Panc1 (cell line): ENCODE data around the gene ZNF804A. TPM values are rescaled to one million over a fixed set of nuclear protein-coding genes. Genes with fewer than 3 reads are reported as not detected.

Experiments used
- ATAC-seq: fragments of 200-7000 bp; cut with Tn5 transposase; 2 replicates; pipeline ENCODE4 v1.9.1; 2020; ENCODE audit warnings: mild to moderate bottlenecking, moderate library complexity
- BruUV-seq: library from RNA; stranded (reverse); fragments of 400-500 nt; replicated peaks from 2 replicates; lab custom pipeline; 2021; lab: Mats Ljungman, UMichigan
- CTCF ChIA-PET: fragments of 300-600 bp; sonication (Branson Sonifier 250); formaldehyde crosslinking; loops from one replicate; lab custom pipeline; 2022; ENCODE audit warnings: antibody characterized with exemption; lab: Charles Lee
- POLR2A ChIA-PET: fragments of 300-600 bp; sonication (Branson Sonifier 250); formaldehyde crosslinking; loops from one replicate; lab custom pipeline; 2022; ENCODE audit warnings: antibody characterized with exemption; lab: Charles Lee
- DNase-seq: peaks from one replicate; pipeline ENCODE4 v3.0.0-alpha.2; 2010; ENCODE audit warnings: low read depth, low spot score
- H3K27ac ChIP-seq: 2 replicates; pipeline ENCODE4 v1.5.1; 2011; ENCODE audit warnings: mild to moderate bottlenecking, low read length, inconsistent platforms
- H3K27me3 ChIP-seq: fragments of 200-500 bp; sonication (Bioruptor generic); 2 replicates; pipeline ENCODE4 v1.6.0; 2014; ENCODE audit warnings: low read length, inconsistent platforms; ENCODE audit not compliant: control insufficient read depth, insufficient read depth
- H3K36me3 ChIP-seq: fragments of 200-500 bp; sonication (Bioruptor generic); 2 replicates; pipeline ENCODE4 v1.5.1; 2014; ENCODE audit warnings: inconsistent platforms, mild to moderate bottlenecking, low read length, moderate library complexity; ENCODE audit not compliant: control insufficient read depth, insufficient read depth
- H3K4me1 ChIP-seq: 2 replicates; pipeline ENCODE4 v1.5.1; 2011; ENCODE audit warnings: inconsistent platforms, mild to moderate bottlenecking, low read length, moderate library complexity; ENCODE audit not compliant: control insufficient read depth, insufficient read depth
- H3K4me3 ChIP-seq, 2 experiments: 2 replicates each; pipeline ENCODE4 v1.5.1; 2011 to 2012; ENCODE audit warnings: low read depth in 2 of 2, low read length in 2 of 2, mild to moderate bottlenecking in 2 of 2, inconsistent platforms in 1 of 2, moderate library complexity in 1 of 2
- H3K9me3 ChIP-seq: fragments of 200-500 bp; sonication (Bioruptor generic); 2 replicates; pipeline ENCODE4 v1.5.1; 2014; ENCODE audit warnings: low read depth, mild to moderate bottlenecking, inconsistent platforms, low read length, moderate library complexity; ENCODE audit not compliant: control insufficient read depth, insufficient read depth
- POLR2AphosphoS5 ChIP-seq: IDR thresholded peaks from 2 replicates; pipeline ENCODE4 v1.6.1; 2012; ENCODE audit warnings: mild to moderate bottlenecking, low read depth, low read length, moderate library complexity
- REST ChIP-seq, 2 experiments: IDR thresholded peaks; 2 replicates each; pipeline ENCODE4 v1.6.1; 2011 to 2012; ENCODE audit warnings: low read depth in 2 of 2, control low read depth in 1 of 2, low read length in 1 of 2, mild to moderate bottlenecking in 1 of 2, moderate library complexity in 1 of 2; ENCODE audit not compliant: insufficient read depth in 1 of 2
- SIN3A ChIP-seq: IDR thresholded peaks from 2 replicates; pipeline ENCODE4 v1.6.1; 2012; ENCODE audit warnings: low read depth, mild to moderate bottlenecking, low read length, moderate library complexity, borderline replicate concordance; ENCODE audit not compliant: insufficient read depth
- TCF7L2 ChIP-seq: IDR thresholded peaks from 2 replicates; pipeline ENCODE4 v1.6.1; 2011; ENCODE audit warnings: mild to moderate bottlenecking, low read depth, low read length, inconsistent platforms
- in situ Hi-C: cut with HindIII; loops from 2 replicates; pipeline ENCODE4 v1.10.0; 2016; ENCODE audit warnings: low sequenced_read_pairs, low pct_unique_long_range_greater_than_20kb
- intact Hi-C: fragments of 100-400 bp; cut with micrococcal nuclease; formaldehyde crosslinking; loops from one replicate; pipeline ENCODE4 v1.10.0; 2022; ENCODE audit not compliant: unreplicated experiment
- total RNA-seq: library from RNA; stranded (reverse); gene quantifications from one replicate; pipeline ENCODE4 v1.2.1, GENCODE V29; 2021; ENCODE audit not compliant: unreplicated experiment
- TF ChIP-seq, protein P1 (sequence below): fragments of 450-650 bp; IDR thresholded peaks from 2 replicates; pipeline ENCODE4 v1.5.1; 2017; ENCODE audit warnings: mild to moderate bottlenecking

Gene ZNF804A
- total RNA-seq, 1 experiment from 2014 or later, result 2.2 TPM

DNA sequence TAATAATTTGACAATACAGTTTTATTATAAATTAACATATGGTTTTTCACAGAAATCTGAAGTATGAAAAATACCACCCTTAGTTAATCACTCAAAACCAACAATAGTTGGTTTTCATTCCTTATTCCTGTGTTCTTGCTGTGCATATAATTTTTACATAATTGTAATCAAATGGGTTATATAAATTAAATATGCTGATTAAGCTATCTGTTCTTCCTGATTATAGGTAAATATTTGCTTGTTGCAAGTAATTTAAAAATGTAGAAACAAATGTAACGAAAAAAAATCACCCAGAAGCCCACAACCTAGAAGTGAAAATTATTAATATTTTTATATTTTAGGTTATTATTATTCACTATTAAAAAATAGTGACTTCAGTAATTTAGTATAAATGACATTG is 98.3 kb downstream of the ZNF804A start:
- CTCF ChIA-PET, result no interaction called here
- no peak for DNase-seq
- ATAC-seq, result no peak
- Histone ChIP-seq H3K27ac (no peak overlapping the region), H3K4me1 (no peaks in the 10 kb centered on the region), H3K4me3 (no peak overlapping the region), H3K36me3 (no peaks in the 10 kb centered on the region), H3K27me3 (no peaks in the 10 kb centered on the region), H3K9me3 (no peaks in the 10 kb centered on the region)
- POLR2A ChIA-PET, result no interaction called here
- BruUV-seq, result no TSS peak
- intact Hi-C loops, result no loop called here
- TF ChIP-seq POLR2AphosphoS5, result no peak
- in situ Hi-C loops, result no loop called here

- H3K9me3 ChIP-seq, result no peaks in the 10 kb centered on the region
- CTCF ChIA-PET, result no interaction called here
- in situ Hi-C loops, result no loop called here
- no peak overlapping the region for H3K27ac ChIP-seq
- no TSS peak for BruUV-seq
- H3K36me3 ChIP-seq, result no peaks in the 10 kb centered on the region
- no peaks in the 10 kb centered on the region for H3K27me3 ChIP-seq
- no peak for ATAC-seq
- TF ChIP-seq TCF7L2 (no peak), POLR2AphosphoS5 (no peak), SIN3A (no peak), REST (IDR thresholded peaks at IDR 0.05; ENCODE audit: insufficient read depth in 1 of 2, low read depth in 2 of 2, low read length in 1 of 2) (no peak)
- TF ChIP-seq, protein P1, sequence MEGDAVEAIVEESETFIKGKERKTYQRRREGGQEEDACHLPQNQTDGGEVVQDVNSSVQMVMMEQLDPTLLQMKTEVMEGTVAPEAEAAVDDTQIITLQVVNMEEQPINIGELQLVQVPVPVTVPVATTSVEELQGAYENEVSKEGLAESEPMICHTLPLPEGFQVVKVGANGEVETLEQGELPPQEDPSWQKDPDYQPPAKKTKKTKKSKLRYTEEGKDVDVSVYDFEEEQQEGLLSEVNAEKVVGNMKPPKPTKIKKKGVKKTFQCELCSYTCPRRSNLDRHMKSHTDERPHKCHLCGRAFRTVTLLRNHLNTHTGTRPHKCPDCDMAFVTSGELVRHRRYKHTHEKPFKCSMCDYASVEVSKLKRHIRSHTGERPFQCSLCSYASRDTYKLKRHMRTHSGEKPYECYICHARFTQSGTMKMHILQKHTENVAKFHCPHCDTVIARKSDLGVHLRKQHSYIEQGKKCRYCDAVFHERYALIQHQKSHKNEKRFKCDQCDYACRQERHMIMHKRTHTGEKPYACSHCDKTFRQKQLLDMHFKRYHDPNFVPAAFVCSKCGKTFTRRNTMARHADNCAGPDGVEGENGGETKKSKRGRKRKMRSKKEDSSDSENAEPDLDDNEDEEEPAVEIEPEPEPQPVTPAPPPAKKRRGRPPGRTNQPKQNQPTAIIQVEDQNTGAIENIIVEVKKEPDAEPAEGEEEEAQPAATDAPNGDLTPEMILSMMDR, result no peak
- POLR2A ChIA-PET, result no interaction called here
- no peak for DNase-seq
- no peaks in the 10 kb centered on the region for H3K4me1 ChIP-seq
- intact Hi-C loops, result no loop called here
- H3K4me3 ChIP-seq, result no peak overlapping the region
Measured at GRCh38 chr2:184698476-184698875, 100.1 kb downstream of the ZNF804A start.

DNA sequence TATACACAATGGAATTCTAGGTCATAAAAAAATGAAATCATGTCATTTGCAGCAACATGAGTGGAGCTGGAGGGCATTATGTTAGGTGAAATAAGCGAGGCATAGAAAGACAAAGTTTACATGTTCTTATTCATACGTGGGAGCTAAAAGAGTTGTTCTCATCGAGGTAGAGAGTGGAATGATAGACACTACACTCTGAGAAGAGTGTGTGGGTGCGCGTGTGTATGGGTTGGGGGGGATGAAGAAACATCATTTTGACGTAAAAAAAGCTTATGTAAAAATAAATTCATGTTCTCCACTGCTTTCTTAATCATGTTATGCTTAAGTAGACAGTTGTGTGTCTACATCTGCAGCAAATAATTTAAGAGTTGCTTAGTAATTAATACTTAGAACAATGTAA is 123.6 kb downstream of the ZNF804A start:
- CTCF ChIA-PET, result no interaction called here
- no peaks in the 10 kb centered on the region for H3K27me3 ChIP-seq
- no peaks in the 10 kb centered on the region for H3K9me3 ChIP-seq
- no peak overlapping the region for H3K4me3 ChIP-seq
- no peak for ATAC-seq
- no TSS peak for BruUV-seq
- TF ChIP-seq REST (IDR thresholded peaks at IDR 0.05; ENCODE audit: insufficient read depth in 1 of 2, low read depth in 2 of 2, low read length in 1 of 2) (no peak), TCF7L2 (no peak), SIN3A (no peak), POLR2AphosphoS5 (no peak)
- TF ChIP-seq, protein P1, result no peak
- in situ Hi-C loops (no loop called here), intact Hi-C loops (no loop called here)
- H3K27ac ChIP-seq, result no peak overlapping the region
- H3K36me3 ChIP-seq, result no peaks in the 10 kb centered on the region
- DNase-seq, result no peak
- POLR2A ChIA-PET, result no interaction called here
- no peaks in the 10 kb centered on the region for H3K4me1 ChIP-seq
